DND-41 (cell line): ENCODE measurements around the gene SPO11.
A peak's percentile ranks its signal among the peaks of the same experiment; 100 is the strongest.
"Not testable (repeated sequence)": the region's sequence is repeated elsewhere in the genome, so short reads cannot be mapped to it uniquely, and the experiment has no call there.

Experiments used
- ATAC-seq: fragments of 200-7000 bp; cut with Tn5 transposase; 3 replicates; pipeline ENCODE4 v1.9.1; 2021; ENCODE audit warnings: low read depth; ENCODE audit not compliant: insufficient read depth
- DNase-seq: peaks from one replicate; pipeline ENCODE4 v3.0.0-alpha.2; 2020
- H2AFZ ChIP-seq: 2 replicates; pipeline ENCODE4 v1.6.0; 2012; ENCODE audit warnings: low read depth, low read length
- H3K27ac ChIP-seq: 2 replicates; pipeline ENCODE4 v1.5.1; 2012; ENCODE audit warnings: low read length, inconsistent platforms
- H3K27me3 ChIP-seq: fragments of 200-600 bp; sonication (generic); 2 replicates; pipeline ENCODE4 v1.6.0; 2012; ENCODE audit warnings: low read length, mild to moderate bottlenecking, inconsistent platforms; ENCODE audit not compliant: insufficient read depth, poor library complexity
- H3K36me3 ChIP-seq: 2 replicates; pipeline ENCODE4 v1.5.1; 2012; ENCODE audit warnings: low read length, inconsistent platforms; ENCODE audit not compliant: insufficient read depth
- H3K4me1 ChIP-seq: 2 replicates; pipeline ENCODE4 v1.5.1; 2012; ENCODE audit warnings: mild to moderate bottlenecking, low read length; ENCODE audit not compliant: insufficient read depth
- H3K4me2 ChIP-seq: 2 replicates; pipeline ENCODE4 v1.6.0; 2012; ENCODE audit warnings: mild to moderate bottlenecking, moderate library complexity, low read length, inconsistent platforms; ENCODE audit not compliant: insufficient read depth
- H3K4me3 ChIP-seq, 2 experiments: fragments of 200-600 bp in 1 of 2; shearing (Covaris generic) in 1 of 2; 2 replicates each; pipeline ENCODE4 v1.5.1; 2012 to 2016; ENCODE audit warnings: inconsistent platforms in 2 of 2, low read length in 2 of 2, mild to moderate bottlenecking in 2 of 2, low read depth in 1 of 2, moderate library complexity in 1 of 2
- H3K79me2 ChIP-seq: 2 replicates; pipeline ENCODE4 v1.6.0; 2012; ENCODE audit warnings: low read length, inconsistent platforms; ENCODE audit not compliant: insufficient read depth
- H3K9ac ChIP-seq: 2 replicates; pipeline ENCODE4 v1.6.0; 2012; ENCODE audit warnings: low read depth, mild to moderate bottlenecking, inconsistent platforms, low read length, moderate library complexity
- H3K9me3 ChIP-seq: 2 replicates; pipeline ENCODE4 v1.5.1; 2012; ENCODE audit warnings: low read length, moderate library complexity, mild to moderate bottlenecking, inconsistent platforms; ENCODE audit not compliant: insufficient read depth, severe bottlenecking
- H4K20me1 ChIP-seq: 2 replicates; pipeline ENCODE4 v1.6.0; 2012; ENCODE audit warnings: low read length; ENCODE audit not compliant: insufficient read depth
- CTCF ChIP-seq: IDR thresholded peaks from 2 replicates; pipeline ENCODE4 v1.5.1; 2012; ENCODE audit warnings: borderline replicate concordance, low read length, moderate library complexity, mild to moderate bottlenecking; ENCODE audit not compliant: poor library complexity, severe bottlenecking; ENCODE audit errors: extremely low read depth
- EZH2 ChIP-seq: IDR thresholded peaks from 3 replicates; pipeline ENCODE4 v1.6.1; 2012; ENCODE audit warnings: borderline replicate concordance, low read depth, mild to moderate bottlenecking, moderate library complexity, low read length, inconsistent platforms; ENCODE audit not compliant: severe bottlenecking

The SPO11 gene

DNA sequence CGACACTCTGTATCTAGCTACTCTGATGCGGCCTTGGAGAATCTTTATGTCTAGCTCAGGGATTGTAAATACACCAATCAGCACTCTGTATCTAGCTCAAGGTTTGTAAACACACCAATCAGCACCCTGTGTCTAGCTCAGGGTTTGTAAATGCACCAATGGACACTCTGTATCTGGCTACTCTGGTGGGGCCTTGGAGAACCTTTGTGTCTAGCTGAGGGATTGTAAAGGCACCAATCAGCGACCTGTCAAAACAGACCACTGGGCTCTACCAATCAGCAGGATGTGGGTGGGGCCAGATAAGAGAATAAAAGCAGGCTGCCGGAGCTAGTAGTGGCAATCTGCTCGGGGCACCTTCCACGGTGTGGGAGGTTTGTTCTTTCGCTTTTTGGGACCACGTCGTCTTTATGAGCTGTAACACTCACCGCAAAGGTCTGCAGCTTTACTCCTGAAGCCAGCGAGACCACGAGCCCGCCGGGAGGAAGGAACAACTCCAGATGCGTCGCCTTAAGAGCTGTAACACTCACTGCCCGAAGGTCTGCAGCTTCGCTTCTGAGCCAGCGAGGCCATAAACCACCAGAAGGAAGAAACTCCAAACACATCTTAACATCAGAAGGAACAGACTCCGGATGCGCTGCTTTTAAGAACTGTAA, 19.4 kb downstream of the SPO11 start:
- Histone ChIP-seq H4K20me1 (peaks cover 27% of the 10 kb centered on the region), H3K4me1 (peaks cover 25% of the 10 kb centered on the region), H3K36me3 (peaks cover 16% of the 10 kb centered on the region), H3K79me2 (peaks cover 31% of the 10 kb centered on the region)
- not testable (repeated sequence) for H3K27me3 ChIP-seq, H3K4me3 ChIP-seq, ATAC-seq, H3K4me2 ChIP-seq, H2AFZ ChIP-seq, H3K9ac ChIP-seq, H3K9me3 ChIP-seq, H3K27ac ChIP-seq
- peak; percentile 23 for DNase-seq

DNA sequence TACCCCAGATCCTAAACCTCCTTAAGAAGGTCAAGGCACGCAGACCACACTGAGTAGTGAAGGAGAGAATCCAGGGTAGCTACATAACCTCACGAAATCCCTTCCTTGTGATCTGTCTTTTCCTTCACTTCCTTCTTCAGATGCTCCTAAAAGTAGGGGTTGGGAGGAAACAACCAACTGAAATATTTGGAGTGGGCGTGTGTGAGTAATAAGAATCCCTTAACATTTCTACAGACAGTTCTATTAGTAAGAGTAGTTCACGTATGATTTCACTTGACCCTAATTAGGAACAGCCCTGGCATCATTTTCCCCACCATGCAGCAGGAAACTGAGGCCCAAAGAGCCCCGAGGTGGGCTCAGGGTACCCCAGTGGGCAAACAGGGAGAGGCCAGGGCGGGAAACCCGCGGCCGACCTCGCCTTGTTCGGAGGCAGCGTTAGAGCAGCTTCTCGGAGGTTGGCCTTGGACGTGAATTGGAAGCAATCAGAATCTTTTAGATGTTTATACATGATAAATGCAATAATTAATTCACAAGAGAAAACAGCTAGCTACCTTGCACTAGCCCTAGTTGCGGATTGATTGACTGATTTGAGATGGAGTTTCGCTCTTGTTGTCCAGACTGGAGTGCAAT, 20.6 kb downstream of the SPO11 start:
- ATAC-seq (no peak), DNase-seq (no peak)
- Histone ChIP-seq H3K27me3 (no peaks in the 10 kb centered on the region), H3K4me1 (peaks cover 25% of the 10 kb centered on the region), H3K9me3 (no peaks in the 10 kb centered on the region), H3K36me3 (peaks cover 16% of the 10 kb centered on the region), H3K4me2 (peak overlapping the region; percentile 42; the same call in 1 of the 2 replicates), H3K9ac (no peak overlapping the region), H4K20me1 (peaks cover 35% of the 10 kb centered on the region), H2AFZ (peak overlapping the region; percentile 73), H3K79me2 (peaks cover 40% of the 10 kb centered on the region), H3K27ac (no peak overlapping the region), H3K4me3 (no peak overlapping the region)
- TF ChIP-seq EZH2 (no peak), CTCF (no peak)

GRCh38 chr20:57350726-57351041, 21.1 kb downstream of the SPO11 start:
- ATAC-seq, H3K9me3 ChIP-seq, H3K27me3 ChIP-seq, DNase-seq: not testable (repeated sequence)
- Histone ChIP-seq H4K20me1 (peaks cover 35% of the 10 kb centered on the region), H2AFZ (peak overlapping the region; percentile 85), H3K36me3 (peaks cover 16% of the 10 kb centered on the region), H3K4me3 (peak overlapping the region; percentile 82 to 89; a peak in 3 of 4 replicates), H3K27ac (peak overlapping the region; percentile 85), H3K4me1 (peaks cover 25% of the 10 kb centered on the region), H3K9ac (peak overlapping the region; percentile 91), H3K79me2 (peaks cover 43% of the 10 kb centered on the region), H3K4me2 (peak overlapping the region; percentile 96)

GRCh38 chr20:57351042-57351783, 21.6 kb downstream of the SPO11 start, which contains the start of gene RAE1:
Gene RAE1 (plus strand): TSS chr20:57351255. CDS start chr20:57354039, 2,784 bp downstream.
- peak within 1 kb of the TSS; percentile 85 for H2AFZ ChIP-seq
- TF ChIP-seq EZH2 (no peak), CTCF (no peak)
- ATAC-seq, result peak; percentile 91

More at GRCh38 chr20:57351042-57351783, 21.6 kb downstream of the SPO11 start, which contains the start of gene RAE1:
- Histone ChIP-seq H3K27me3 (no peaks in the 10 kb centered on the region), H4K20me1 (peaks cover 35% of the 10 kb centered on the region), H3K9ac (peak within 1 kb of the TSS; percentile 91), H3K27ac (peak within 1 kb of the TSS; percentile 85), H3K79me2 (peaks cover 48% of the 10 kb centered on the region), H3K4me2 (peak within 1 kb of the TSS; percentile 96), H3K4me3 (peak within 1 kb of the TSS; percentile 82 to 89), H3K36me3 (peaks cover 16% of the 10 kb centered on the region), H3K9me3 (no peaks in the 10 kb centered on the region), H3K4me1 (peaks cover 25% of the 10 kb centered on the region)
- DNase-seq, result peak; percentile 93
